ENCODE data around the gene BORCS8.
"Not testable (repeated sequence)": the region's sequence is repeated elsewhere in the genome, so short reads cannot be mapped to it uniquely, and the experiment has no call there.

The BORCS8 gene

DNA sequence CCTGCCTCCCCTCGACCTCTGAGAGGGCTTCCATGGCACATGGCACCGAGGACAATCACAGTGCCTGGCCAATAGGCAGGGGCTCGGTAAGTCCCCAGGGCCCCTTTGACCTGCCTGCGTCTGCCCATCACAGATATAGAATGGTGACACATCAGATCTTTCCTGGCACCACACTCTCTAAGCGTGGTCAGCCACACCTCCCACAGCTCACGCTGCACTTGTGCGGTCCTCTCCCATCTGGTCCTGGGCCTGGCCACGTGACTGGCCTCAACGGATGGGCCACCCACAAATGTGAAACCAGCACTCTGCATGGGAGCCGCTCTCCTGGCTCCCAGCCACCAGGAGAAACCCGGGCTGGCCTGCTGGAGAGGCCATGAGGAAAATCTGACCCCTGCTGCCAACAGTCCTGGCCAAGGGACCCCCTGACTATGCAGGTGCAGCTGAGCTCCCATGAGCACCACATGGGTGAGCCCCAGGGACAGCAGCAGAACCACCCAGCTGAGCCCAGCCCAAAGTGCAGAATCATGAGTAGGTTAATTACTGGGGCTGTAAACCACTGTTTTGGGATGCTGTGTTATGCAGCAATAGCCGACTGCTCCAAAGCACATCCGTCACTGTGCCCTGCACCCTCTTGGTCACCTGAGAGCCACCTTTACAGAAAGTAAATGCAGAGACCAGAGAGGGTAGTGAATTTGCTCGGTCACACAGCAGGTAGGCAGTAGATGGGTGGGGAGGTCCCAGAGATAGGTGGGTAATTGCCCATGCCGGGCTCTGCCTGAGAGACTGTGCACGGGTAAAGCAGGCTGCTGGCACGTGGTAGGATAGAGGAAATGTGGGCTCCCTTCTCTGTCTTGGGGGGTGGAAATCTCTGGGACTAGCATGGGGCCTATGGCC is 12.2 kb downstream of the BORCS8 start:
- DNase-seq (ENCODE audit: low read depth in 3 of 3) = no peak

DNA sequence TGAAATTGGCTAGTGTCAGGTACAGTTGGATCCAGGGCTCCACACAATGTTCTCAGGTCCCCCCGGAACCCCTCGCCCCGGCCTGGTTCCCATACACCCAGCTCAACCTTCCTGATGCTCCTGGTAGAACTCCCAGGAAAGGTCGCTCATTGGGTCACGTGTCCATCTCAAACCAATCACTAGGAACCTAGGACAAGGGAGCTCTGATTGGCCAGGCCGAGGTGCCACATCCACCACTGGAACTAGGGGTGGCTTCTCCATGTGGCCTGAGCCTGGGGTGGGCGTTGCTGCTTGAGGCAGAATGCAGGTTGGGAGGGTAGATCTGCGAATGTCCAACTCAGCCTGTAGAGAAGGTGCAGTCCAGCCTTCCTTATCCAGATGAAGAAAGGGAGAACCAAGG is 15.0 kb downstream of the BORCS8 start:
- DNase-seq (ENCODE audit: low read depth in 3 of 3) = no peak

DNA sequence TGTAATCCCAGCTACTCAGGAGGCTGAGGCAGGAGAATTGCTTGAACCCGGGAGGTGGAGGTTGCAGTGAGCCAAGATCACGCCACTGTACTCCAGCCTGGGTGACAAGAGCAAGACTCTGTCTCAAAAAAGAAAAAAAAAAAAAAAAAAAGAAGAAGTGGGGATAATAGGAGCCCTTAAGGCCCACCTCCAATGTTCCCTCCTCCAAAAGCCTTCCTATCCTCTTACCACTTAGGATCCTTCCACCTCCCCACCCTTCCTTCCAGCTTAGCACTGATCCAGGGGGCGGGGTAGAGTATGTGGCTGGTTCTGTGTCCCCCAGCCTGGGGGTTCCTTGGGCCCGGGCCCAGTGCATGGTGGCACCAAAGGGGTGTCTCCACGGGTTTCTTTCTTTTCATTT is 18.7 kb downstream of the BORCS8 start:
- DNase-seq (ENCODE audit: low read depth in 3 of 3) = not testable (repeated sequence)

DNA sequence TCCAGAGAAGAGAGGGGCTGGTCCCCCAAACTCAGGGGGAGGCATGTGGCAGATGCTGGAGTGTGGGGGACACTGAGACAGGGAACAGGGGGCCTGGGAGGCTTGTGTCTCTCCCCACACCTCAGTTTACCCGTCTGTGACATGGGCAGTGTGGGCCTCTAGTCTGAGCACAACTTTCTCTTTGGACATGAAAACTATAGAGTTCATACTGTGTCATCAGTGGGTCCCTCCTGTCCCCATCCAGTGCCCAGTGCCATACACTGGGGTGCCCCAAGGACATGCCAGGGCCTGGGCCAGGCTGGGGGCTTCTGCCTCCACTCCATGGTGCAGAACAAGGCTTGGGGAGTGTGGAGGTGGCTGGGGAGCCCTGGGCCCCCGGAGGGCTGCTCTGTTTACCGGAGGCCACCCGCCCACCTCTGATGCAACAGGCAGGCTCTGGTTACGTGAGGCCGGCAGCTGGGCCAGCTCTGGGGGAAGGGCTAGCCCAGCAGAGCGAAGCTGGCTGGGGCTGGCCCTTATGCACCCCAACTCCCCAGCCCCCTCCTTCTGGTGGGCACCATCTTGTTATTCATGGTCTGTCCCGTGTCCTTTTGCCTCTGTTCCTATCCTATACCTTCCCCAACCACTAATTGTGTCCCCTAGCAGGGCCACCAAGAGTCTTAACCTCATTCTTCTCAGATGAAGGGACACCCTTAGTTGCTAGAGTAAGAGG is 20.0 kb downstream of the BORCS8 start:
- DNase-seq (ENCODE audit: low read depth in 3 of 3) = no peak

DNA sequence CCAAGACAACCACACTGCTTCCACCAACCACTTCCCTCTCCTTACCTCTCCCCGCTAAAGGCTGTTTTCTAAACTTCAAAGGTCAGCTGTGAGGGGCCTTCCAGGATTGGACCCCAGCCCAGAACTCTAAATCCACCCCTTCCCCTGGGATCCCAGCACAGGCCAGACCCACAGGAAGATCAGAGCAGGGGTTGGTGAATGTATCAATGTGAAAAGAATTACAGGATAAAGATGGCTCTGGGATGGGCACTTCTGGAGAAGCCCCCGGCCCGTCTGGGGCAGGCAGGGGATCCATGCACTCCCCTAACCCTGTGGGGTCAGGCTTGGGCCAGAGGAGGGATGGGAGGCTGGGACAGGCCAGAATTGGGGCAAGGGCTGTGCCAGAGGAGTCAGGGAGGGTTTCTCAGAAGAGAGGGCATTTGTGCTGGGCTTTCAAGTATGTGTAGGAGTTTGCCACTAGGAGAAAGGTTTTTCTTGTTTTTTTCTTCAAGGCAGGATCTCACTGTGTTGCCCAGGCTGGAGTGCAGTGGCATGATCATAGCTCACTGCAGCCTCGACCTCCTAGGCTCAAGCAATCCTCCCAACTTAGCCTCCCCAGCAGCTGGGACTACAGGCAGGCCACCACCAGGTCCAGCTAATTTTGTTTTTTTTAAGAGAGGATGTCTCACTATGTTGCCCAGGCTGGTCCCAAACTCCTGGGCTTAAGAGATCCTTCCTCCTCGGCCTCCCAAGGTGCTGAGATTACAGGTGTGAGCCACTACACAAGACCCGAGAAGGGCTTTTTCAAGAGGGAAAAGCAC is 20.9 kb downstream of the BORCS8 start:
- no peak for DNase-seq (ENCODE audit: low read depth in 3 of 3)

DNA sequence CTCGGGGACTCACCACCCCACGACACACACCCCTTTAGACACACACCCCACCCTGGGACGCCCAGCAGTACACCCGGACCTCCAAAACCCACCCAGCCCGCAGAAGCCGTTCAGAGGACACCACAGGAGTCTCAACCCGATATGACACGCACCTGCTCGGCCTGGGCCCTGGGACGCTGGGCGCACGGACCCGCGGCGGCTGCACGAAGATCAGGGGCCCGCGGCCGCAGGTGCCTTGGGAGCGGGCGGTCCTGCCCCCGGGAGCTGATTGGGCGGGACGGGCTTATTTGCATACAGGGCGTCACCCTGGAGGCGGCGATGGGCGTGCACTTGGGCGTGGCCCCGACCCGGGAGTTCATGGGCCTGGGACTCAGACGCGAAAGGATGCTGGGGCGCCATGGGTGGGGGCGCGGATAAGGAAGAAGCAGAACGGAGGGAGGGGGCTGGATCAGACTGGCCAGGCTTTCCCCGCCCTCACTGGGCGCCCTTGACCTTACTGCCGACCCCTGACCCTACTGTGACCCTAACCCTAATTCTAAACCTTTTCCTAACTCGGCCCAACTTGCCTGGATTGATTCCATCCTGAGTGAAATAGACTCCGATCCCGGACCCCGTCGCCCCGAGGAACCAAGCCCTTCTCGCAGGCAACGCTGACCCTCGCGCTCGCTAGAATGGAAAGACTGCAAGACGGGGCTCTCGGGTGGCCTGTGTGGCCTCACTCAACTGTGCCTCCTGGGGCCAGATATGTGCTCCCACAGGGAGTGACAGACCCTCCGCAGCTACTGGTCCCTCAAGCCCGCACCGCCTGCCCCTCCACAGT is 21.7 kb downstream of the BORCS8 start, which contains the start of gene MEF2B:
TSS of gene MEF2B (minus strand) at position 211 of the 820 bp plus-strand sequence. CDS start 19,528 bp downstream, outside the sequence.
- peak; percentile 57 to 64 (median 62) for DNase-seq (ENCODE audit: low read depth in 3 of 3)

DNA sequence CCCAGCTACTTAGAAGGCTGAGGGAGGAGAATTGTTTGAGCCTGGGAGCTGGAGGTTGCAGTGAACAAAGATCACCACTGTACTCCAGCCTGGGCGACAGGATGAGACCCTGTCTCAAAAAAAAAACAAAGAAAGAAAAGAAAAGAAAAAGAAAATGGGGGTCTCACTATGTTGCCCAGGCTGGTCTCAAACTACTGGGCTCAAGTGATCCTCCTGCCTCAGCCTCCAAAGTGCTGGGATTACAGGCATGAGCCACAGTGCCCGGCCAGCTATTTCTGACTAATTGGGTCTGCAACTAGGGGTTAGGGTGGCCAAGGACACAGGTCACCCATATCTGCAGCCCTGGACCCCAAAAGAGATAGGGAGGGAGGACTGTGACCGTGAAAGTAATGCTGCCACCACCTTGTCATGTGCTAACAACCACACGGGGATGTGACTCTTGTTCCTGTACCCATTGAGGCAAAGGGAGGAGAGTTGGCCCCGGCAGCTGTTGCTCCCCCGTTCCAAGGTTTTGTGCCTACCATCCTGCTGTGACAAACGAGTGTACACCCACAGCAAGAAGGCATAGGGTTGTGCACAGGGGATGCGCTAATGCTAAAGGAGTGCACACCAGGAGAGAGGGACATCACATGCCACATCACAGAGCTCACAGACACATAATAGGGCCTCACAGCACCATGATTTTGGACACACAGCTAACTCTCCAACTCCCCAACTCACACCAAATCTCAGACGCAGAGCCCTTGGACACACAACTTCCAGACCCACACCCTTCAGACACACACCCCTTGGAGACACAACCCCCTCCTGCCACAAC is 22.5 kb downstream of the BORCS8 start:
- no peak for DNase-seq (ENCODE audit: low read depth in 3 of 3)

DNA sequence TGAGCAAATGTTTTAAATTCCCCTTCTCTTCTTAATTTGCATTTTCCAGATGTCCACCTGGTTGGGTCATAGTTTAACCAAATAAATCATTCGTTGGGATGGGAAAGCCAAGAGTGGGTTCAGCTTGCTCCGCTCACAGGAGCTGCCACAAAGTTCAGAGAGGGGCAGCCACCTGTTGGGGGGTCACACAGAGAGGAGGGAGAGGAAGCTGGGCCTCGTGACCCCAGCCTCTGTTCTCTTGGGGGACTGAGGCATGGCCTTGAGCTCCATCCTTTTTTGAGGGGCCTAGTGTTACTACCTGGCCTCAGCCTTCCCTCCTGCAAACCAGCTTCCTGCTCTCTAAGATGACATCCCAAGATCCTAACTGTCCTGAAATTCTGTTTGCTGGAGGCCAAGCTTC is 24.3 kb downstream of the BORCS8 start:
- DNase-seq (ENCODE audit: low read depth in 3 of 3) = no peak

DNA sequence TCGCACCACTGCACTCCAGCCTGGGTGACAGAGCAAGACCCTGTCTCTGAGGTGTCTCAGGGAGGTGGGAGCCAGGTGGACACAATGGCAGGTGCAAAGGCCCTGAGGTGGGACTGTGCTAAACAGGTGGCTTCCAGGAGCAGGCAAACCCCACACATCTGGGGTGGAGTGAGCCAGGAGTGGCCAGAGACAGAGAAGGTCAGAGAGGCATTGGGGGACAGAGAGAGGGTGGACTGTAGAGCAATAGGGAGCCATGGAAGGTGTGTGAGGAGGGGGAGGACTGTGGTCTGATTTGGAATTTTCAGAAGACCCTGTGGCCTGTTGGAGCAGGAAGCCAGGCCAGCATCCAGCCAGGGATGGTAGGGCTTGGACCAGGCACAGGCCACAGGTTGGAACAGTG is 26.6 kb downstream of the BORCS8 start:
- DNase-seq (ENCODE audit: low read depth in 3 of 3) = no peak

DNA sequence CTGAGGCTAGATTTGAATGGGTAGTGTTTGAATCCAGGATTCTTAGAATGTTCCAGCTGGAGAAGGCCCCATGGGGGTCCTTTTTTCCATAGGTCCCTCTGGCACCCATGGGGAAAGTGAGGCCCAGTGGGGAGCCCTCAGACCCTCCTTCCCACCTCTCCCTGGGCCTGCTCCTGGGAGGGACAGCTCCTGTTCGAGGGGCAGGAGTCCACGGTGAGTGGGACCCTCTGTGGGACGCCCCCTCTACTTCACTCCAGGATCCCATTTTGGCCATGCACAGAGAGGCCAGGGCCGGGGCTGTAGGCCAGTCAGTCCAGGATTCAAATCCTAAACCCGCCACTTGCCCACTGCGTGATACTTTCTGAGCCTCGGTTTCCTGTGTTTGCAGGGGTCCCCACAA is 29.5 kb downstream of the BORCS8 start:
- no peak for DNase-seq (ENCODE audit: low read depth in 3 of 3)

DNA sequence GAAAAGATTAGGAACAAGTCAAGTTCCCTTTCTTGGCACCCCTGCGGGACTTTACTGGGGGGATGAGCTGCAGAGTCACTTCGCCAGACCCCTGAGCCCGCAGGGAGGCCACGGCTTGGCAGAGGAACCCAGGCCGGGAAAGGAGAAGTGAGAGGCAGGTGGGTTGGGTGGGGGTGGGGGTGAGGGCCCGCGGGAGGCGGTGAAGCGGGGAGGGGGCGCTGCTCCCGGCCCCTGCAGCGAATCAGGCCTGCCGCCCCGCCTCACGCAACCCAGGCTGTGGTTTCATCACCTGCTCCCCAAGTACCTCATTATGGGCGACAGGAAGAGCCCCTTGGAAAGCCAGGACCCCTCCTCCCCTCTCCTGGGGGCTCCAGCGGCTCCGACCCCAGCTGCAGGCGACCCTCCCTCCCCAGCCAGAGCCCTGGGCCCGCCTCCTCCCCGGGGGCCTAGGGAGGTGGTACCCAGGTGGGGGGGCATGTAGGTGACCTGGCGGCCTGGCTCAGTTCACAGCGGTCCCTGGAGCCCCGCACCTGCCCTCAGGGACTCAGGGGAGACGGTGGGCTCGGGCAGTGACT is 31.4 kb downstream of the BORCS8 start:
- no peak for DNase-seq (ENCODE audit: low read depth in 3 of 3)

DNA sequence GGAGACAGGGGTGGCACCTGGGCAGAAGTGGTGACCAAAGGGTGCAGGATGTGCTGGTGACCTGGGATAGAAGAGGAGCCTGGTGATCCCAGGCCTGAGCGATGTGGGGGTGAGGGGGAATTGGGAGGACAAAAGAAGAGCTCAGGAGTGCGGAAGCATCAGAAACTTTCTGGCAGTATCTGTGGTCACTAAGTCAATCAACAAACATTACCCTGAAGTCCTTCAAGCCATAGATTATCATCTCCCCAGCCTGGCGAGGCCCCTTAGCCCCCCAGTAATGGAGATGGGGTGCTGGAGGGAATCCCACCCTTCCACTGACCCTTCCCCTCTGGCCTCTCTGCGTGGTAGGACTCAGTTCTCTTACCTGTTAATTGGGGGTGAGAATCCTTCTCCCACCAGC is 32.4 kb downstream of the BORCS8 start:
- DNase-seq (ENCODE audit: low read depth in 3 of 3) = no peak

DNA sequence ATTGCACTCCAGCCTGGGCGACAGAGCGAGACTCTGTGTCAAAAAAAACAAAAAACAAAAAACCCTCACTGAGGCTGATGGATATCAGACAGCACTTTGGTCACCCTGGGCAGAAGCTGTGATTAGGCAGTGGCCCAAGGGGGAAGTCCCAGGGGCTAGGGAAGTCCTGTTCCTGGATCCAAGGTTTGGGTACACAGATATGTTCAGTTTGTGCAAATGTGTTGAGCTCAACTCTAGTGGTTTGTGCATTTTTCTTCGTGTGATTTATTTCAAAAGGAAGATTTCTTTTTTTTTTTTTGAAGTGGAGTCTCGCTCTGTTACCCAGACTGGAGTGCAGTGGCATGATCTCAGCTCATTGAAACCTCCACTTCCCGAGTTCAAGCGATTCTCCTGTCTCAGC is 34.1 kb downstream of the BORCS8 start:
- DNase-seq (ENCODE audit: low read depth in 3 of 3) = no peak

DNA sequence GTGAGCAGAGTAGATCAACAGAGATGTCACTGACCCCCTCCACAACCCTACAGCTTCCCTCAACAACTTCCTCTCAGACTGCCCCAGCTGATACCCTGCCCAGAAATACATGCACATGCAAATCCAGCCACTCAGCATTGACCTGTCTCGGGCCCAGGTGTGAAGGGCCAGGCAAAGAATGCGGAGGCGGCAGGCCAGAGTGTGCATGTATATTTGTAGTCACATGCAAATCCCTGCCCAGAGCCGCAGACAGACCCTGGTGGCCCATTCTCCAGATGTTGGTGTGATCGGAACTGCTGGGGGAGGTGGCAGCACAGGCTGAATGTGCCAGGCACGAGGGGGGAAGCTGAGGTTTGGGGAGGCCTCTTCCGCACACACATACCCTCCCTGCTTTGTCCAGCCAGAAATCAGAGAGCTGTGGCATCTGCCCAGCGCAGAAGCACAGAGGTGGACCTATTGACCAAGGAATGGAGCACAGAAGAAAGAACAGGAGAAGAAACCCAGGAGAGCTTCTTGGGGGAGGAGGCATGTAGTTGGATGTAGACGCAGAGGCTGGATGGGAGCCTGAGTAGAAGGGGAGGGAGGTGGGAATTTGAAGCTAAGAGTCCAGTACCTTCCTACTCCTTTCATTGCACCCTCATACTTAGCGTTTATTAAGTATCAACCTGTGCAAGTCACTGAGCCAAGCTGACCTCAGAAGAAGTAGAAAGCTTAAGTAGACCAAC is 36.3 kb downstream of the BORCS8 start:
- DNase-seq (ENCODE audit: low read depth in 3 of 3) = no peak

DNA sequence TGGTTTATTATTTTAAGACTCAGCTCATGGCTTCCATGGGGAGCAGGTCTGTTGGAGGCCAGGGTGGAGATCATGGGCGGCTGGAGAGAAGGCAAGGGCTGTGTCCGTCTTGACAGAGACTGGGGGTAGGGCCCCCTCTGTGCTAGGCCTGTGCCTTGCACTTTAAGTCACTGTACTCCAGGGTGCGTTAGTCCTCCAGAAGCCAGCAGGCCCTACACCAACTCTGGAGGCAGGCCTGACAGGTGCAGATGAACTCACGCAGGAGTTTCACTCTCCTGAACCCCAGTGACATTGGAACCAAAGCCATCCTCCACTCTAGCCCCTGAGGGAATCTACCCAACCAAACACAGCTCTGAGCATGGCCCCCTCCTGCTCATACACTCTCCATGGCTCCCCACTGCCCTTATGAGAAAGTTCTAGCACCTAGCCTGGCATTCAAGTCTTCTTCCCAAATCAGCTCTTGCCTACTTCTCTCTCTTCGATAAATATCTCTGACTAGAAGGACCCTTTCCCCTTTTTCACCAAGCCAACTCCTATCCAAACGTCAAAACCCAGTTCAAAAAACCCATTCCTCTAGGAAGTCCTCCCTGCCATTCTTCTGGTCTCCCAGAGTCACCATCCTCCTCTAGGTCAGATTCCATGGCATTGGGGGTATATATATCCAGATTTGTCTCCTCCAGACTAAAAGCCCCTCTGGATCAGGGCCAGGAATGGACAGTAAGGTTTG is 37.0 kb downstream of the BORCS8 start:
- no peak for DNase-seq (ENCODE audit: low read depth in 3 of 3)

DNA sequence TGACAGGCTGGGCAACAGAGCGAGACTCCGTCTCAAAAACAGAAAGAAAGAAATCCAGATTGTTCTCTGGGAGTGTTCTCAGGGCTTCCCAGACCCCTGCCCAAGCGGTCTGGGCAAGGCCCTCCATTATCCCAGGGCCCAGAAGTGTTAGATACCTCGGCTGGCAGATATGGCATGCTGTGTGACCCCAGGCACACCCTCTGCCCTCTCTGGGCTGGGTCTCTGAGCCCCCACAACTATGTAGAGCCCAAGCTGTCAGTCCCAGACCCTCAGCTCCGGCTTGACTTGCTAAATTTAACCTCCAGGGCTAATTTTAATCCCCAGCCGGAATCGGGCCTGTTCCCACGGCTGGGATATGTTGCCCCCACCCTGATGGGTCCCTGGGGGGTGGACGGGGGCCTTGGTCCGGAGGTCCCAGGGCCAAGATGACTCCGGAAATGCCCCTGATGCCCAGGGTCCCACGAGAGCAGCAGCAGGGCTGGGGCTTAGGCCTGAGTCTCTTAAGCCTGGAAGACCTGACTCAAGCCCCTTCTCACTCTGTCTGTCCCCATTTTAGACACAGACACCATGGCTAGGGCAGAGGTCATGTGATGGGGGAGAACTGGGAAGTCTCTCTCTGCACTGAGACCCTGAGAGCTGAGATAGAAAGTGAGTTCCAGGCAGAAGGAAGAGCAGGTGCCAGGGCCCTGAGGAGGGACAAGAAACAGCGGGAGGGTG is 39.1 kb downstream of the BORCS8 start:
- no peak for DNase-seq (ENCODE audit: low read depth in 3 of 3)

DNA sequence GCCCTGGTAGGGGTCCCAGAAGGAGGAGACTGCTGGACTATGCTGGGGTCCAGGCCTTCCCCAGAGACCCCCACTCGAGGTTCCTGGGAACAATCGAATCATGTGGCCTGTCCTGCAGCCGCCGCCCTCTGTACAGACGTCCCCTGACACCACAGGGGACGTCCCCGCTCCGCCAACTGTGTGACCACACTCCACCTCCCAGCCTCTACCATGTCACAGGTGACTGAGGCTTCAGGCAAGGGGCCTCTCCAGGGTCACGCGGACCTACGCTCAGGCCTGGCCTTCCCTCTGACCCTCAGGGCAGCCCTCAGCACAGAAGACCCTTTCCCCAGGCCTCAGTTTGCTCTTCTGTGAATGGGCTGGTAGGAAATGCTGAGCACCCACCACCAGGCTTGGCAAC is 40.5 kb downstream of the BORCS8 start:
- DNase-seq (ENCODE audit: low read depth in 3 of 3) = no peak

DNA sequence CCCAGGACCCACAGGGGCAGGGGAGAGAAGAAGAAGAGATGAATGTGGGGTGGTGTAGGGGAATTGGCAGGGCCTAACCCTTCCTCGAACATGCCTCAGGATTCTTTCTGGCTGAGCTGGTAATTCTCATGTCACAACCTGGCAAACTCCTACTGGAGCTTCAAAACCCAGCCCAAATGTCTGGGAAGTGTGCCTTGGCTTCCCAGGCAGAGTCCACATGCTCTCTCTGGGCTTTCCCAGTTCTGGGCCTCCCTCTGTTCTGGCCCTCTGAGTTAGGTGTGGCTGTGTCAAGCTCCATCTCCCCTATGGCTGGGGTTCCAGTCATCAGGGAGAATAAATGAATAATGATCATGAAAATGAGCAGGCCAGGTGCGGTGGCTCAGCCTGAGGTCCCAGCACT is 42.5 kb downstream of the BORCS8 start:
- no peak for DNase-seq (ENCODE audit: low read depth in 3 of 3)

All from stimulated activated CD4-positive, alpha-beta T cell treated with anti-CD3 and anti-CD28 coated beads, TNF-alpha, amount 100 ng/mL, for 4 hours (primary cell).